HG02870 (cell line): ENCODE data around the gene SOX5.

Experiments used
- ATAC-seq: cut with Tn5 transposase; IDR thresholded peaks from one replicate; pipeline ENCODE4 v1.9.1; 2021; ENCODE audit warnings: mild to moderate bottlenecking, moderate library complexity; ENCODE audit not compliant: unreplicated experiment

The SOX5 gene

DNA sequence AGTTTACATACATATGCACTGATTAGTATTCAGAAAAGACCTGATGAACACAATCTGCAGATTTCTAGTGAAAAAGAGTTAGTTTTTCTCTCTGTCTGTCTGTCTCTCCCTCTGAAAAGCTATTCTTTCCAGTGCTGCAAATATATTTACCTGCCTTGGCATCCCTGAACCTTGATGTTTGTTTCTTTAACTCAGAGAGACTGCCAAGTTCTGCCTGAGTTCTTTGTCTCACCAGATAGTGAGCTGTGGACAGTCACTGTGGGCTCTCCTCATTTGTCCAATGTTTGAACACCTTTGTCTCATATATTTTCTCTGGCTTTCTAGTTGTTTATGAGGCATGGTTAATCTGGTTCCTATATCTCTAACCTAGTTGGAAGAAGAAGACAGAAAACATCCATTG is 250.4 kb downstream of the SOX5 start:
- ATAC-seq: no peak

DNA sequence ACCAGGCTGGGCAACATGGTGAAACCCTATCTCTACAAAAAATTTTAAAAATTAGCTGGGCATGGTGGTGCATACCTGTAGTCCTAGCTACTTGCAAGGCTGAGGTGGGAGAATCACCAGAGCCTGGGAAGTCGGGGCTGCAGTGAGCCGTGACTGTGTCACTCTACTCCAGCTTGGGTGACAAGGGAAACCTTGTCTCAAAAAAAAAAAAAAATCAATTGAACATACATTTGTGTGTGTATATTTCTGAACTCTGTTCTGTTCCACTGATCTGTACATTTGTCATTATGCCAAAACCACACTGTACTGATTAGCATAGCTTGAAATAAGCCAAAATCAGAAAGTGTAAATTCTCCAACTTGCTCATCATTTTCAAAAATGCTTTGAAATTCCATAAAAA is 254.6 kb downstream of the SOX5 start:
- ATAC-seq: no peak

DNA sequence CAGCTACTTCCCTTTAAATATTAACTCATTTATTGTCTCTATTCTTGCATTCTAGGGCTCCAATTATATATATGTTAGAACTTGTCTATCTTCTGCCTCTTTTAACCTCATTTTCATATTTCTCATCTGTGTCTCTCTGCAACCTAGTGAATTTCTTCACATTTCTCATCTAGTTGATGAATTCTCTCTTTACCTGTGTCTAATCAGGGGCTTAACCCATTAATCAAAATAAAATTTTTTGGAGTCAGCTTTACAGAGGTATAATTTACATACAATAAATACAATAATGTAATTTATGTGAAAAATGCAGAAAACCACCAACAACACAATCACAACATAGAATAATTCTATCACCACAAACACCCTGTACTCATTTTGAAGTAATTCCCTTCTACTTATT is 255.2 kb downstream of the SOX5 start:
- ATAC-seq: no peak

DNA sequence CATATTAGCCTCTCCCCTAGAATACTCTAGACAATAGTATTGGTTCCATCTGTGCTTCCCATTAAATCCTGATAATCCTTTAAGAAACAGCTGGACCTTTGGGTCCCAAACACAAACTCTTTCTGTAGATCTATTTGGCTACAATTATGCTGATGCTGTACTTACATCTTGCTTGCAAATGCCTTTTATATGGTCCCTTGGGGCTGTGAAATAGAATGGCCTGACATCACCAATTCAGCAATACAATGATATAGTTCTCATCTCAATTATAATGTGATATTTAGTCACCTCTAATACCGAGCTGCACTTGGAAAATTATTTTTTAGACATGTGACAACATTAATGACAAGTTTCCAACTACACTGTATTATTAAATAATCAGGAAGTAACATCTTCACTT is 261.5 kb downstream of the SOX5 start:
- ATAC-seq: no peak

DNA sequence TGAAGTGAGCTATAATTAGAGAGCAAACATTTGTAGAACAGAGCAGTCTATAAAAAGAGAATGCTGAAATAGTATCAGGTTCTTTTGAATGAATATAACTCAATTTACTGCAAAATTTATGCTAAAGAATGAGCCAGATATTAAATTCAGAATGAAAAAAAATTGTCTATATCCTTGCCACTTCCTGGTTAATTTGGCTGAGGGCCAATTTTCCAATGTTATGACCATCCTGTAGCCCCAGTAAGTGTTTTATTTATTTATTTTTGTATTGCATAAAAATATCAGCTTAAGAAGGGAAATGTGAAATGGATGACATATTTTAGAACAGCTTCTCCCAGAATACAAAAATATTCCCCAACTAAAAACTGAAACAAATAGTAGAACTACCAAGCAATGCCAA is 263.4 kb downstream of the SOX5 start:
- no peak for ATAC-seq

DNA sequence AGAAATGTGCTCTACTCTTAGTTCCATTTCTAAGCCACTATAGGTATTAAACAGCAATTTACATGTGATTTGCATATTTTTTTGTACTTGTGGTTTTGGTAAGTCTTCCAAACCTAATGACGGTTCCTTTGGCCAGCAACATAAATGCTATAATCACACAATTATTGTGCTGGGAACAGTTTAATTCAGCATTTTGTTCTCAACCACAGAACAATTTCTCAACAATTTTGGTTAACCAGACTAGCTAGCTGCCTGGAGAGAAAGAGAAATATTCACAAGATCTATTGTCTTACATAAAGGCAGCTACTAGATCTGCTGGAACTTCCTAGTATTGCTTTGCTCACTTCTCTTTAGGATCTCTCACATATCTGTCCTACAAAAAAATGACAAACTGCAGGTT is 265.3 kb downstream of the SOX5 start:
- no peak for ATAC-seq

DNA sequence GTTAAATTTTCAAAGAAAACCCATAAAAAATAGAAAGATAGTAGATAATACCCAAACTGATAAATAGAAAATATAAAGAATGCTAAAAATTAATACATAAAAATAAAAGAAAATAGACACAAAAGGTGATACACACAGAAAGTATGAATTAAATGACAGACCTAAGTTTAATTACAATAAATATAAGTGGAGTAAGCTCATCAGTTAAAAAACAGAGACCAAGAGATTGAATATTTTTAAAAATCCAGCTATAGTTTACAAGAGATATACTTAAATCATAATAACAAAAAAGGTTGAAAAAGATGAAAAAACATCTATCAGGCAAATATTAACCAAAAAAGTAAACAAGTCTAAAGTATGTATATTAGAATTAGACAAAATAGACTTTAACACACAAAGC is 268.2 kb downstream of the SOX5 start:
- no peak for ATAC-seq

DNA sequence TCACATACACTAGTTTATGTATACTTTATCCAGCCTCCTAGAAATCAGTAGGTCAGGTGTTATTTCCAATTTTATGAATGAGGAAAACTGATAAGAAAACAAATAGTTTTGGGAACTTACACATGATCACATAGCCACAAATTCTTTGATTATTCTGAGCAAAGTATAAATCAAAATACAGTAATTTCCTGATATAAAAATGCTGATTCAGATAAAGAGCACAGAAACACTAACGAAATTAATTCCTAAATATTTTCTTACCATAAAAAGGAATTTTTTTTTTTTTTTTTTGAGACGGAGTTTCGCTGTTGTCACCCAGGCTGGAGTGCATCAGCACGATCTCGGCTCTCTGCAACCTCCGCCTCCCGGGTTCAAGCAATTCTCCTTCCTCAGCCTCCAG is 275.4 kb downstream of the SOX5 start:
- ATAC-seq: no peak

DNA sequence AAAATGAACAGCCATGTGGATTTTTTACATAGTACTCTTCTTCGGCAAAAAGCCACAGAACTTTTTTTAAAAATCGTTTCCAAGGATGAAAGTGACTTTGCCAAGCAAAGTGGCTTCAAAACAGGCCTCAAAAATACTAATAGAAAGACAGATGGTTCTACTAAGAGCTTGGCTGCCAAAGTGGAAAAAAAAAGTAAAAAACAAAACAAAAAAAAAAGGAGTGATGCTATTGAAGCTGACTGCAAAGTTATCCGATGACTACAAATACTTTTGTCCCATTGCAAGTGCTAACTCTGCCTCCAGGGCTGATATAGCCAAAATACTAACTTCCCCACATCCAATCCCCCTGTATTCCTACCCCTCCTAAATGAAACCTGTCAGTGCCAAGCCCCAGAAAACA is 277.6 kb downstream of the SOX5 start:
- no peak for ATAC-seq

DNA sequence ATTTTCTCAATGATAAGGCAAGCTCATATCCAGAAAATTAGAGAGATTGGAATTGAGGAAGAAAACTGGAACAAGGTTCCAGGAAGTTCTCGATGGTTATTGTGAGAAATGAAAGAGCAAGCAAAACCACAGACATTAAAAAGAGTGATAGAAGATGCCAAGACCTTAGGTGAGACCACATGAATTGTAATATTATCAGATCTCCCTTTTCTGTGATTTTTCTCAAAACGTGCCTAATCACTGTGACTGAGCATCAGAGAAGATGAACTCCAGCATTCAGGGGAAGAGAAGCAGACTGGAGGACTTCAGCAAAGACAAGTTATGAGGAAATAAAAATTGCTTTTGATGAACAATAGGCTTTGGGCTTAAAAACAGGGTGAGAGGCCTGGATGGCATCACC is 278.8 kb downstream of the SOX5 start:
- no peak for ATAC-seq

DNA sequence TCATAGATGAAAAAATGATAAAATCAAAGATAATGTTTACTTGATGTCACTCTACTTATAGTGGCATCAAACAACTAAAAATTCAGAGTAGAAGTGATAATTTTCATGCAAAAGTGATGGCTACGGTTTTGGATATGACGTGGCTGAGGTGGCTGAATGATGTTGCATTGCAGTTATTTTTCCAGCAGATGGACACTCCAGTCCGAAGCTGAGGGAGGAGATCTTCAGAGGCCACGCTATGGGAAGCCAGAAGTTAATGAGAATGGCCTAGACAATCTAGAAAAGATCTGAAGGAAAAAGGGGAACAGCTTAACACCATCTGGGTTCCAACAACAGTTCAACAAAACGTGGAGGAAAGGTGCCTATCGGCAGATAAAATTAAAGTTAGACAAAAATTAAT is 279.8 kb downstream of the SOX5 start:
- ATAC-seq: no peak

DNA sequence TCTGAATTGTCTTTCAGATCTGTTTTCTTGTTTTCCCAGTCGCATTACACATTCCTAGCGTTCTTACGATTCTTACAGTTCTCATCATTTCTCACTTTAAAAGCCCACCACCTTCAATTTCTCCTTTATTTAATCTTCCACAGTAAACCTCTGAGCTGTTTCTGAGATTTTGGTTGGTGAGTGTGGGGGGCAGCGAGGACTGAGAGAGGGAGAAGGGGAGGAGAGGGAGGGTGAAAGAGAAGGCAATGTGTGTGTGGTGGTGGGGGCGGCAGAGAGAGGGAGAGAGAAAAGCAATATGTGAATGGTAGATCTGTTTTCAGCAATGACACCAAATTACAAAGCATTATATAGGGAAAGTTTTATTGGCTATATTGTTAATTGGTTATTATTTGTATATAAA is 282.6 kb downstream of the SOX5 start:
- no peak for ATAC-seq

DNA sequence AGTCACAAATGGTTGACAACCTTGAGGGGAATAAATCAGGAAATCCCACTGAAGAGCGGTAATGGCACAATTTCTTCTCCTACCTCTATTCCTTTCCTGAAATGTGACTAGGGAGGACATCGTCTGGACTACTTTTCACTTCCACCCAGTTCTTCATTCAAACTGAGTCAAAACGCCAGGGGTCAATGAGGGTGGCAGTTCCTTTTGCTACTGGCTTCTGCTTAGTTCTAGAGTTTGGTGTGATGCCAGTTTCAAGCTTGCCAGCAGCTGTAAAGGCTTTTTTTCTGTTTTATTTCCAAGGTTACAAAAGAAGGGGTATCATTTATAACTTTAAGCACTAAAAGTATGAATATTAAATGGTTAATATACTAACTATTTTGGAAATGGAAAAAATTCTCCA is 286.5 kb downstream of the SOX5 start:
- no peak for ATAC-seq

DNA sequence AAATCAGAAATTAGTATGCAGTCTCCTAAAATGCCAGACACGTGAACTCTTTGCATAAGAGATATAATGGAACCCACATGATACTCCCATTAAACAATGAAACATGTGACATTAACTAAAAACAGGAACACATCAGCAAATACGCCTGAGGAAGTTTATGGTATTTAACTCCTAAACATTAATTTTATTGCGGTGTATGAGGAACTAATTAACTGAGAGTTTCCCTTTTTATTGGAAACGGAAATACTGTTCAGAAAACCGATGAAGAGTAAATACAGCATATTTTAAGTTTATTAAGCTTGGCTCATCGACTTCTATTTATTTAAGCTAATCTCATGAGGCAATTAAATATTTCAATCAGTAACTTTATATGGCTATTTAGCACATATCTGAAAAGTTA is 290.3 kb downstream of the SOX5 start:
- no peak for ATAC-seq

DNA sequence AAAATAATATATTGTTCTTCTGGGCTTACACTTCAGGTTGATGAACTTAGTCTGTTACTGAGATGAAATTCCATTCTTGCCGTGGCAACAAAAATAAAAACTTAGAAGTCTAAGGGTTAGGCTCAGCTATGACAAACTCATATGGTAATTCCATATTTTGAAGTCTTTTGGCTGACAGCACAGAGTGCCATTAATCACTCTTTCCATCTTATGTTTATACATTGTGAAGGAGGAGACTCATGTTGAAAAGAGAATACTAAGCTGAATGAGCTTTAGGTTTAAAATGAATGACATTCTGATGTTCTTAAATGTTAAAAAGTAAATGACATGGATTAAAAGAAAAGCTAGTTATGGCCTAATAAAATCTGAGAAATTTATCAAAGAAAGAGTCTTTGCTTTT is 291.9 kb downstream of the SOX5 start:
- no peak for ATAC-seq

DNA sequence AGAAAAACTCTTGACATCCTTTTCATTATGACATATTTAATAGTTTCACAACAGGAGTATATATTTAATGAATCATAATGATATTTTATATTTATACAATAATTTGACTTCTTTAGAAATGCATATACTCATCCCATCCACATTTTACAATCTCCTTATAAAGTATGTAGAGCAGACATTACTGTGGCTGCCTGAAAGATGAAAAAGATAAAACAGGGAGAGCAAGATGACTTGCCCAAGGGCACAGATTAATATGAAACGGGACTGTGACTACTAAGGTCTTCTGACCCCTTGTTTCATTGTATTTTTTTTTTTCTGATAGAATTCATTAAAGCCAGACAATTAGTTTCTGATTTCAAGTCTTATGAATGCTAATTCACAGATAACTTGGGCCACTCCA is 293.6 kb downstream of the SOX5 start:
- ATAC-seq: no peak

DNA sequence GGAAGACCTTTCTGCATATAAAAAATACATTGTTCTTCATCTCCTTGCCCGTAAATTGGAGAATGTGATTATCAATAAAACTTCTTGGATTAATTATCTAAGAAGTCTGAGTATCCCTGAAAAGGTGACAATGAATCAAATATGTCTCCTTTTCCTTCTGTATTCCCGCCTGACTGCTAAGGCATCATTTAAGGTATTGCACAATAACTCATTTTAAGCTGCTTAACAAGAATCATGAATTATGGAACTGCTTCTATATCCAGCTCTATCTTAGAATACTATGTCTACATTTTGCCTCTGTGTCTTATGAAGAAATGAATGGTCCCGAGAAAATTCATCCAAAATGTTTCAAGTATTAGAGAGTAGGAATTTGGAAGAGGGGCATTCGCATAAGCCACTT is 294.4 kb downstream of the SOX5 start:
- ATAC-seq: no peak

DNA sequence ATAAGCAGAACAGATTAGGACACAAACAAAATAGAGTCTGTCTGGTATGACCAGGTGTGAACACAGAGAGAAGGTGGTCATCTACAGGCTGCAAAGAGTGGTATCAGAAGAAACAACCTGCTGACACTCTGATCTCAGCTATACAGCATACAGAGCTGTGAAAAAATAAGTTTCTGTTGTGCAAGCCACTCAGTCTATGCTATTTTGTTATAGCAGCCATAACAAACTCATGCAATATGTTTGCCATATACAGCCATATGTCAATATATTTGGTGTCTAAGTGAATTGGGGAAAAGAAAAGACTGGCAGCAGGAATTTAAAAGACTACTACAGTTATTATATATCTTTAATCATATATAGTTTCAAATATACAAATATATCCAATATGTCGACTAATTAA is 300.9 kb downstream of the SOX5 start:
- ATAC-seq: no peak

DNA sequence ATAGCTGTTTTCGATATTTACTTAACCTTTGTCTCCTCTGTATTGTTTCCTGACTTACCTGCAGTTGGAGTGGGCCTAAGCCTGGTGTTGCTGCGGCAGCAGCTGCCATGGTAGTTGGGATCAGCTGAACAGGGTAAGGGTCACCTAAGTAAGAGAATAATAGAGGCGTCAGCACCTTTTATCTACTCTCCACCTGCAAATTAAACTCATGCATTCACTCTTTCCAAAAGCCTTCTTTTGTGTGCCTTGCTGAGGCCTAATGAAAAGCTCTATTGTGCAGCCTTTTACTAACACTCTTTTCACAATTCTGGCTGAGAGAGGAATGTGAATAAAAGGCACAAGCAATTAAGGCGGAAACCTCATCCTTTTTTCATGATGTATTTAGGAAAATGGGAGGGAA is 308.7 kb downstream of the SOX5 start:
- no peak for ATAC-seq

DNA sequence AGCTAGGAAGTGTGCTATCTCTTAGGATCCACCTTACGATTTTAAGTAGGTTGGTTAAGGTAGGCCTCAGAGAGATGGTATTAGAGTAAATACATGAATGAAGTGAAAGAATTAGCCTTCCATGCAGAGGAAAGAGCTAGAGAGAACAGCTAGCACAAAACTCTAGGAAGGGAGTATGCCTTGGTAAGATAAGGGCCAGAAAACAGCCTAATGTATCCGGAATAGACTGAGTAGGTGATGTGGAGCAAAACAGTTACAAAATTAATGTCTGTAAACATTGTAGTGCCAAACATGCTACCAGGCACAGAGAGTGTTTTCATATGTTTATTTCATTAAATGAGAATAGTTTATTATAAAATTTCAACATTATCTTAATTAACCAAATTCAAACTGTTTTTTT is 315.1 kb downstream of the SOX5 start:
- ATAC-seq: no peak

DNA sequence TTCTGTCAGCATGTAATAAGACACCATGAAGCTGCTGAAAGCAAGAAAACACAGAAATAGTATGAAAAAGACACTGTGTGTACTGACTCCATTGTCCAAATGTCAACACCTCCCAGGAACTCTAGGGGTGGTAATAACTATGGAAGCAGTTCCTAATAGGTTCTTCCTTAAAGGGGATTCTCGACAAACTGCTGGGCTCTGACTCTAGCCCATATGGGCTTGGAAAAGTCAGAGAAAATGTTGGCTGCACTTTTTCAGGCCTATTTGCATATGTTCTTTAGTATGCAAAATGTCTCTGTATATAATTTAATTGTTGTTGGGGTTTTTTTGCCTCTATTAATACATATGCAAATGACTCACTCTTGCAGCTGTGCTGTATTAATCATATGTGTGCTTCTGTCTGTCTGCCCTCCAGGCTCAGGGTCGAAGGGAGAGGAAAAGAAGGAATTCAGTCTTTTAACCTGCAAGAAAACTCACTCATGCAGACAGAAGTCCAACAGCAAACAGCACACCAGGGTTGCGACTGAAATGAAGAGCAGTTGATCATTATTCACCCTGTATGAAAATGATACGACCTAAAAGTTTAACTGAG is 317.6 kb downstream of the SOX5 start:
- ATAC-seq: no peak

DNA sequence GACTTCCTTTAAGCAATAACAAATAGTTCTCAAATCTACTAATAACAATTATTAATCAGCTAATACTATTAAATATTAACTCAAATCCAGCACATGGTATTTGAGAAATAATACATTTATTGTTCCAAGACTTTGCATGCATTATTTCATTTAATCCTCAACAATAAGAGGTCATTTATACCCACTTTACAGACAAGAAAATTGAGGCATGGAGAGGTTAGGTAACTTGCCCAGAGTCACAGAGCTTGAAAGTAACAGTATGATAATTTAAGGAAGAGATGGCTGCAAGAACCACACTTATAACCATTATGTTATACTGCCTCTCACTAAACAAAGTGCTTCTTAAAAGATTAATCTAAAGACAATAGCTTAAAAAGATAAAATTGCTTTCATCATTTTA is 318.9 kb downstream of the SOX5 start:
- no peak for ATAC-seq

DNA sequence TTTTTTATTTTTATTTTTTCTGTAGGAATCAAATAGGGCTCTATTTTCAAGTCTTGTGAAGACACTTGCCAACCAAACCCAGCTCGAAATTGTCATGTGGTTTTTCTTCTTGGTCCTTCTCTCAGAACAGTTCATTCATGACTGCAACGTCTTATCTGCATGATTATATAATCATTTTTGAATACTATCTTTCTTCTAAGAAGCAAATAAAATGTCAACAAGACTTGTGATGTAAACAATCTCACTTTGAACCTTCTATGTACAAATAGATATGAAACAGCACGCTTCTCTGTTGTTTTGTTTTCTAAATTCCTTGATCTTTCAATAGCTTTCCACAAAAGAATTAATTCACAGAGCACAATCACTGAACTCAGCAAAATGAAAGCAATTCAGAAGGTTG is 320.7 kb downstream of the SOX5 start:
- ATAC-seq: no peak

DNA sequence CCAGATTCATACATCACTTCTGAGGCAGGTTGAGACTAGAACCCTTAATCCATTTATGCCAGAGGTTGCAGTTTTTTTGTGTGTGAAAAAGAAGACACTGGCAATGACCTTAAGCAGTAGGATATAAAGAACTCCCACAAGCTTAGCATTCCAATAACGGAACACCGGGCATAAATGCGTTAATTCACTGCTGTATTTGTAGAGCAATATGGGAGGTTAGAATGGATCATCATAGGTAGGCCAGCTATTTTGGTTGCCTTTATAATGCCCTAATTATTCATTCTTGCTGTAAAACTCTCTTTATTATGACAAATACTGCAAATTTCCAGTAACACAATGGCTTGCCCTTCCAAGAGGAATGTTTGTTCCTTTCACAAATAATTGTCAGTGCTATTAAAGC is 322.7 kb downstream of the SOX5 start:
- no peak for ATAC-seq
